GM12878 (cell line): ENCODE results near the gene CDK13.

Source experiments
- BMI1 ChIP-seq: fragments of 450-650 bp; IDR thresholded peaks from 2 replicates; pipeline ENCODE4 v1.6.1; 2016; ENCODE audit warnings: mild to moderate bottlenecking, moderate library complexity, borderline replicate concordance
- CTCF ChIP-seq, 3 experiments: IDR thresholded peaks in 2 of 3; conservative IDR thresholded peaks in 1 of 3; 2 replicates each; pipeline ENCODE4 v1.5.1; 2011; ENCODE audit warnings: low read depth in 3 of 3, low read length in 3 of 3, mild to moderate bottlenecking in 3 of 3, control low read depth in 2 of 3, moderate library complexity in 2 of 3, inconsistent platforms in 1 of 3, mixed read lengths in 1 of 3; ENCODE audit not compliant: control insufficient read depth in 2 of 3, insufficient read depth in 1 of 3; ENCODE audit errors: extremely low read depth in 1 of 3
- EP300 ChIP-seq, 2 experiments: fragments of 150-350 bp in 1 of 2; IDR thresholded peaks; 2 replicates each; pipeline ENCODE4 v1.6.1; 2011 to 2012; ENCODE audit warnings: low read depth in 2 of 2, low read length in 2 of 2, borderline replicate concordance in 1 of 2, improper control_type of control experiment in 1 of 2, inconsistent platforms in 1 of 2; ENCODE audit not compliant: control insufficient read depth in 1 of 2
- RB1 ChIP-seq: fragments of 450-650 bp; formaldehyde crosslinking; IDR thresholded peaks from 2 replicates; pipeline ENCODE4 v1.6.1; 2017; ENCODE audit warnings: mild to moderate bottlenecking, borderline replicate concordance
- USF1 ChIP-seq: IDR thresholded peaks from 2 replicates; pipeline ENCODE4 v1.6.1; 2011; ENCODE audit warnings: borderline replicate concordance, low read depth, mild to moderate bottlenecking, moderate library complexity, mixed read lengths, low read length; ENCODE audit not compliant: insufficient read depth; ENCODE audit errors: extremely low read length

- TF ChIP-seq USF1: no peak
- TF ChIP-seq BMI1: no peak
- no peak for TF ChIP-seq RB1
- no peak for TF ChIP-seq EP300 (IDR thresholded peaks at IDR 0.05; ENCODE audit: borderline replicate concordance in 1 of 2, control insufficient read depth in 1 of 2, low read depth in 2 of 2, low read length in 2 of 2)
- TF ChIP-seq CTCF (IDR thresholded peaks at IDR 0.05 in 2 of 3, conservative IDR thresholded peaks at IDR 0.05 in 1 of 3; ENCODE audit: control insufficient read depth in 2 of 3, extremely low read depth in 1 of 3, insufficient read depth in 1 of 3, low read depth in 3 of 3, low read length in 3 of 3): no peak
These were observed 172.8 kb downstream of the CDK13 start for GRCh38 chr7:40122940-40123254.
